ENCODE results near the gene ABR.
"Not testable (repeated sequence)": the region's sequence is repeated elsewhere in the genome, so short reads cannot be mapped to it uniquely, and the experiment has no call there.

Gene ABR

DNA sequence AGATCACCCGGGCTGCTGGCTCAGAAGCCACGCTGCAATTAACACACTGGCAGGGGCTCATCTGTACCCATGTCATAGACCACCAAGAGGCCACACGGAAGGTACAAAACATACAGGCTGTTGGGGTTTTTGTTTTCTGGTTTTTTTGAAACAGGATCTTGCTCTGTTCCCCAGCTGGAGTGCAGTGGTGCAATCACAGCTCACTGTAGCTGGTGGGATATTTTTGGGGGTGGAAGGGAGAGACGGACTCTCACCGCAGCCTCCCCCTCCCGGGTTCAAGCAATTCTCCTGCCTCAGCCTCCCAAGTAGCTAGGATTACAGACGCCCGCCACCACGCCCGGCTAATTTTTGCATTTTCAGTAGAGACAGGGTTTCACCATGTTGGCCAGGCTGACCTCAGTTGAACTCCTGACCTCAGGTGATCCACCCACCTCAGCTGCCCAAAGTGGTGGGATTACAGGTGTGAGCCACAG is 19.5 kb upstream of the ABR start:
- DNase-seq: not testable (repeated sequence)

DNA sequence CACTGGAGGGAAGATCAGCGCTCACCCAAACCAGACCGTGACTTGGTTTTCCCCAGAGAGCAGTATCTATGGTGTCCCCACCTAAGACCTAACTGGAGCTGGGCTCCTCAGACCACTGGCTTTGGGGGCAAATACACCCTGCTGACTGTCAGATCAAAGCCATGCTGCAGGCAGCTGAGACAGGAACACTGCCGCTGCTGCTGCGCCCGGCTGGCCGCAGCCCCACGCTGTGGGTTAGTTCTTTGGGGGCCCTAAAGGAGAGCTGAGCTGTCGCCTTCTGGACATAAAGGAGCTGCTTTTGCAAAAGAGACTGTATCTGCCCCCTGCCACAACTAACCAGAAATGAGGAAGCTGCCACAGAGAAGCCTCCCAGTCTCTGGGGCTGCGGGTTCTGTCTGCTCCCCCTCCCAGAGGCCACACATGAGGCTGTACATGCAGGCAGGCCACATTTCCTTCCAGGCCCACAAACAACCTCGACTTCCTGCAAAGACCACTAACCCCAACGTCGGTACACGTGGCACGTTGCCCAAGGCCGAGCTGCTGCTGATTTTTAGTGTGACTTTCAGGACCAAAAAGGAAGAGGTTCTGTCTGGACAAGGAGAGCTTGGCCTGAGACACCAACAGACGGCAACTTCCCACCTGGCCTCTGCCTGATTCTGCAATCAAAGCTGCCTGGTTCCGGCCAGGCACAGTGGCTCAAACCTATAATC is 18.2 kb upstream of the ABR start:
- DNase-seq: no peak

DNA sequence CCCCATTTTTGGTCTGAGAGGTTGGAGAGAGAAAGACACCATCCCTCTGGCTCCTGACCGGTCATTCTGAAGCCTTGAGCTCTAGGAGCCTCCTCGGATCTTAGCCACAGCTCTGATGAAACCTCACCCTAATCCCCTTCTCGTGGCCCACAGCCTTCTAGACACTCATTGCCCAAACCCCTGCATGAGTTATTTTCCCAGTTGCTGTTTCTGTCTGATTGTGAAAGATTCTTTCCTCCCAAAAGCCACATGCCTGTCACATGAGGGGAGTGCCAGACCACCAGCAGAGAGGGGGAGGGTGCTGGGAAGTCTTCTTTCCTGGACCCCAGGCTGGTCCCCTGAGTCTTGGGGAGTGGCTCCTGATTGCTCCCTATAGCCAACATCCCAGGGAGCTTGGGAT is 17.6 kb upstream of the ABR start:
- no peak for DNase-seq

DNA sequence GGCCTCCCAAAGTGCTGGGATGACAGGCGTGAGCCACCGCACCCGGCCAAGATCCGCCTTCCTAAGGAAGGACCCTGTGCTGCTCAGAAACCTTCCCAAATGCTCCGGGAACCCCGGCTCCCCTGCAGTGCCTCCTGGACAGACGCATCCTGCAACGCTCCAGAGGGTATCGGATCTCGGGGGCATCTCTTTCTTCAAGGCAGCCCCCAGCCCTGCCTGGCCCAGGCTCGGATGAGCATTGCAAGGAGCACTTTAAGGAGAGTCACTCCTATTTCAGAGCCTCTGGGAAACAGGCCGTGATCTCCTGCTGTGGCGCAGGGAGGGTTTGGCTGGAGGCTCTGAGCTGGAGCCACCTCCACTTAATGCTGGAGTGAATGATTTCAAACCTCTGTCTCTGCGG is 17.2 kb upstream of the ABR start:
- DNase-seq: no peak

DNA sequence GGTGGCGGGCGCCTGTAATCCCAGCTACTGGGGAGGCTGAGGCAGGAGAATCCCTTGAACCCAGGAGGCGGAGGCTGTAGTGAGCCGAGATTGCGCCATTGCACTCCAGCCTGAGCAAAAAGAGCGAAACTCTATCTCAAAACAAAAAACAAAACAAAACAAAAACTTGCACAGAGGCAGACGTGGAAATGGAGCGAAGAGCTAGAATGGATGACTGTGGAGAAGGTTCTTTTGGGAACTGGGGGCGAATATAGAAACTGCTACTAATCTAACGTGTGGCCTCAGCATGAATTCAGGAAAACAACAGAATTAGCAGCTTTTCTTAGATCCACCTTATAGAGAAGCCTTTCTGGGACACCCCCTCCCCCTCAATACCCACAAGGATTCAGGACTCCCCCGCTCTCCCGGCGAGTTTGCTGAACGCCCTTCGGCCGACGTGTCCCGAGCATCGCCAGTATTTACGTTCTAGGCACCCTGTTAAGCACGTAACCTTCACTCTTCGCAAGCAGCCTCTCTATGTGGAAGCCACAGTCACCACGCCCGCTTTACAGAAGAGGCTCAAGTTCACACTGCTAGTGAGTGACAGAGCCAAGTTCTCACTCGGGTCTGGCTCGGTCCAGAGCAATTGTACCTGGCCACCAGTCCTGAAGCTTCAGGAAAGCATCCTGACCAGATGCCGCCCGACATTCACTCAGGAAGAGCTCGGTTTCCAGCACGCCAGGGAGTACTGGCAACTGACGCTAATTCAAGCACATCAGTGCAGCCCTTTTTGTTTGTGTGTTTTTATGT is 13.3 kb upstream of the ABR start:
- no peak for DNase-seq

DNA sequence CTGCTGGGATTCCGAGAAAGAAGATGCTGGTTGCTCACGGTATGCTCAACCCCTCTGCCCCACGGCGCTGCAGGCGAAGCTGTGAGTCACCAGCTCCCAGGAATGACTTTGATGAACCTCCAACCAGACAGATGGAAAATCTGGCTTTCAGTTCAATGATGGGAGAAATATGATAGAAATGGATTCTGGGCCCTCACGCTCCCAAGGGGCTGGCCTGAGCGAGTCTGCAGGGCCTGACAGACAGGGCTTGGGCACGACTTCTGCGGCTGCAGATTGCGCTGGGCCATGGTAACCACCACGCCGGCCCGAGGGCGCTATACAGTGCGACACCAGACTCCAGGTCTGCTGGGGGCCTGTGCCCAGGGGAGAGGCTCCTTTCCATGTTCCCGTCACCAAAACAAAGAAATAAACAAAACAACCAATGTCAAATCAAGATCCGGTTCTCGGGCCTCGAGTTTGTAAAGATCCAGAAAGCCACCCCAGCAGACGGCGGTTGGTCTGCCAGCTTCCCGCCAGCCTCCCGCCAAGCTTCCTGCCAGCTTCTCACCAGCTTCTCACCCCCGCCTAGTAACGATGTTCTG is 11.1 kb upstream of the ABR start:
- DNase-seq: no peak

DNA sequence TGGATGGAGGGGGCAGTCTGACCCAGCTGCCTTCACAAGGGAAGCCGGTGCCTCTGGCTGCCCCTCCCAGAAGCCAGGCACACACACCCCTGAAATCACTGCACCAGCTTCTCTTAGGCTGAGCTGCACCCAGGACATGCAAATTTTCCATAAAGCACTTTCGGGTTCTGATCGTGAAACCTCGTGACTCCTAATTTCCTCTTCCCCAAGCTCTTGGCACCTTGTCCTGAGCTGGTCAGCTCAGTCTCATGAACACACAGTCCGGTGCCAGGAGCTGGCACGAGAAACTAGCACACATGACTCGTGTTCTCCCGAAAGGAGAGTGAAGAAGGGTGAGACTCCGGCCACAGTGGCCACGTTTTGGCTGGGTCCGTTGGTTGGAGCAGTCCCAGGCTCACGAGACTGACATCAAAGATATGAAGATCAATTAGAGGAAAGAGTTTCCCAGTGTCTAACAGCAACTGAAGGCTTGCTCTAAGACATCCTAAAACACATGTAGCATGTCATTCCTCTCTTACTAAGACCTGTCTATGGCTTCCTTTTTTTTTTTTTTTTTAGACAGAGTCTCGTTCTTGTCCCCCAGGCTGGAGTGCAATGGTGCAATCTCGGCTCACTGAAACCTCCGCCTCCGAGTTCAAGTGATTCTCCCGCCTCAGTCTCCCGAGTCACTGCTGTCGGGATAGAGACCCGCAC is 9.2 kb upstream of the ABR start:
- no peak for DNase-seq

DNA sequence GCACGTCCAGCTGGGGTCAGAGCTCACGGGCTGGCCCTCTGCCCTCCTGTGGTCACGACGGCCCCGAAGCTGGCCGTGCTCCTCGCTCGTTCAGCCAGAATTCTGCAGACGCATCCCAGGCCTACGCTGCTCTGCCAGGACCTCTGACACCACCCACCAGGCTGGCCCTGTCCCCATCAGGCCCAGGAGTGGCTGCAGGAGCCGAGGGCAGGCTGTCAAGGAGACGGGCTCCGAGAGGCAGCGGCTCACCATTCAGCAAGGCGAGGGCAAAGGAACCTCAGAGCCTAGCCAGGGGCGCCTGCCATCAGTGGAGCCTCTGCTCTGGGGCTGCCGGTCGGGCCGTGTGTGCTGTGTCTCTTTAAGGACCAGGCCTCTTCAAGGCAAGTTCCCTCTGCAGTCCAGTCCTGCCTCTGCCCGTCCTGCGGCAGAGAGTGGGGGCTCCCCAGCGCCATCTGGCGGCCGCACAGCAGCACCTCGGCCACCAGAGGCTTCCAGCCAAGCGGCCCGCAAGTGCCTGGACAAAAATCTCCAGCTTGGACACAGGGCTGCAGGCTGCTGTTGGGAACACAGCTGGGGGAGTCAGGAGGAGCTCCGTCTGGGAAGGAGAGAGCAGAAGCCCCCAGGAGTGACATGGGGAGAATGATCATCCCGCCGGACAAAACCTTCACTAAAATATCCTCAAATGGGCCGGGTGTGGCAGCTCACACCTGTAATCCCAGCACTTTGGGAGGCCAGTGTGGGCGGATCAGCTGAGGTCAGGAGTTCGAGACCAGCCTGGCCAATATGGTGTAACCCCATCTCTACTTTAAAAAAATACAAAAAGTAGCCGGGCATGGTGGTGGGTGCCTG is 7.4 kb upstream of the ABR start:
- peak; percentile 61 for DNase-seq

DNA sequence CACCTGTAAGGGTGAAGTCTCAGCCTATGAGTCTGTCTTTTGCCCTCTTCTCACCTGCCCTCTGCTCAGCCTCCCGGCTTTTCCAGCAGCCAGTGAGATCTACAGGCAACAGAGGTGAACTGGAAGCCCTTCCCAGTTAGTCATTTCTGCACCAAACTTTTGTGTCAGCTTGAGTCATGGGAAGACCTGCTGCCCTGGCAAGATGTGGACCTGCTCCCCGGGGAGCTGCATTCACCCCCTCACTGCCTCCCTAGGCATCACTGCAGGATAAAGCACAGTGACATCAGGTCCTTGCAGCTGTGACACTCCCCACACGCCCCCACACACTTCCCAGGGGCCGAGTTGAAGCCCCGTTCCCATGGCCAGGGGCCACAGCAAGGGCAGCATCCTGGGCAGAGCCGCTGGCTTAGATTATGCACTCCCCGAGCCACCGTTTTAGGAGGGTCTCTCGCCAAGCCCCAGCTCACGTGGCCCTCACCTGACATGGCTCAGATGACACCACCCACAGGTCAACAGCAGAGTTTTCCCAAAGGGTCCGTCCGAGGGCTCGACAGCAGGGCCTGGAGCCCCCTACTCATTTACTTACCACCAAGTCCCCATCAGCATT is 6.5 kb upstream of the ABR start:
- DNase-seq: no peak

DNA sequence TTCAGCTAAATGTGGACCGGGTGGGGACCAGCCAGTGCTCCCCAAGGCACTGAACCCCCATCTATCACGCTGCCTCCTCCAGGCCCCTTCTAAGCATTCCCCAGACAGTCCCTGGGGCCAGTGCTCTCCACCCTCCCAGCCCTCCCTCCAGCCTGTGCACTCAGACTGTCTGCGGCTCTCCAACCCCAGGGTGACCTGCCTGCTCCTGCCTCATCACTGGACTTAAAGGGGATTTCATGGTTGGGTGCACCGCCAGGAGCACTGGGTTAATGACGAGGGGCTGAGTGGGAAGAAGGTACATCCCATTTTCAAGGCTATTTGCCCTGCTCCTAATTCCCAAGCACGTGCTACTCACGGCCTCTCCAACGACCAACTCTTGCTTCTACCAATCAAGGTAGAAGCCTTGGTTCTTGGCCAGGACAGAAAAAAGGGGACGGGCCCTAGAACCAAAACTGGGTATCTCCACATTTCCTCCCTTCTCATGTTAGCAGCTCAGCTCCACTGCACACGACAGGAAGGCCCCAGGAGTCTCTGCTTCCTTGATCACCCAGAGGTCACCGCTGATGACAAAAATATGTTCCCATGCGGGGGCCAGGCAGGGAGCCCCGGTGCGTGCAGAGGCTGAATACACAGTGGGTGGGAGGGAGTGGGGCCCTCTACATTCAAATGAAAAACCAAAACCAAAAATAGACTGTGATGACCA is 3.5 kb upstream of the ABR start:
- DNase-seq: no peak

DNA sequence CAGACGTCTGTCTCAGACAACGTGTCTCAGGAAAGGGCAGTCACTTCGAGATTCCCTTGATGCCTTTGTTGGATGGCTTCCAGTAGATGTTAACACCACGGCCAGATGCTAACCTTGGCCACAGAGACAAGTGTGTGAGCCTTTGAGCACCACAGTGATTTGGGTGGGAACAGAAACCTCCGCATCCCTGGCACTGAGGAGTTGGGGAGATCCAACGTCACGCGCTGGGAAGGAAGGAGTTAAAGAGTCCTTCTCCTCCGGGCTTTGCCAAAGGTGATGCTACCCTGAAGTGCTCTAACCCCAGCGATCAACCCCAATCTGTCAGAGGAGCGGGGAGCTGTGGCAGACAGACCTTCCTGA is 3.0 kb upstream of the ABR start:
- no peak for DNase-seq

DNA sequence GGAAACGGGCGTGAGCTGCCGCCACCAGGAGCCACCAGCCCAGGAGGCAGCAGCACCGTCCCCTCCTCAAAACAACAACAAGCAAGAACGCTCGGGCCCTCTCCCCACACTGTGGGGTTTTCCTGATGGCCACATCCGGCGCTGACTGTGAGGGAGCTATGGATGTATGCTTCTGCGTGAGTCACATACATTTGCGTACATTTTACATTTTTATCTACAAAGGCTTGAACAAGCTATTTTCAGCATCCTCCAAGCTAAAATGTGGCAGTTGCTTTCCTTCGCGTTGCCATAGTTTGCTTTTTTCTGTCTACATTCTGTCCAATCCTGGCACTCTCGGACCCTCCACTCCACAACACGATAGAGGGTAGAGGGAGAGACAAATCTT is 2.0 kb upstream of the ABR start:
- no peak for DNase-seq

DNA sequence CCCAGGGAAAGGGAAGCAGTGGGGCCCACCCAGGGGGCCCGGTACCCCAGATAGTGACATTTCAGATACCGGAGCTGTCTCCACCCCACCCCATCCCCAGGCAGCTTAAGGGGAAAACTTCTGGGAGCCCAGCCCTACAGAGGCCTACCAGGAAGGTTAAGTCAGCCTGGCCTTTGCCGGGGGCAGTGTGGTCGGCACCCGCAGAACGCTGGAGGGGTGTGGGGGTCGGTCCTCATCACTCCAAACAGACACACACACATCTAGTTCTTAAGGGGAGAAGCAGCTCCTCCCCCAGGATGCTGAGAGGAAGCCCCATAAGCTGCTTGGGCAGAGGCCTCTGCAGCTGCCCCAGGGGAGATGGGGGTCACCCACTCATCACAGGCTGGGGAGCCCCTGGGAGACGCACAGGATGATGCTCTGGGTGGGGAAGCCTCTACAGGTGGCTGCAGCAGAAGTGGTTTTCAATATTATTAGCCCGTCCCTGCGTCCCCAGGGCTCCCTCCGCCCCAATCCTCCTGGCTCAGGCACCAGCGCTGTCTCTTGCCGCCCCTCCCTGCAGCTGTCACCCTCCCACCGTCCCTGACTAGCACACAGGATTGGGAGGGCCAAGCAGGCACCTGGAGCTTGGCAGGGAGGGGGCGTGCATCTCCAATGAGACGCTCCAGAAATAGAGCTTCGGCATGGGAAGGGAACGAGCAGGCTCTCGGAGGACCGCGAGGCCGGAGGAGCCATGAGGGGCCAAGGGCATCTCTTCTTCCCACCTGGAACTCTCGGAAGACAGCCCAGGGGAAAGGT is 1.4 kb upstream of the ABR start:
- DNase-seq: no peak

DNA sequence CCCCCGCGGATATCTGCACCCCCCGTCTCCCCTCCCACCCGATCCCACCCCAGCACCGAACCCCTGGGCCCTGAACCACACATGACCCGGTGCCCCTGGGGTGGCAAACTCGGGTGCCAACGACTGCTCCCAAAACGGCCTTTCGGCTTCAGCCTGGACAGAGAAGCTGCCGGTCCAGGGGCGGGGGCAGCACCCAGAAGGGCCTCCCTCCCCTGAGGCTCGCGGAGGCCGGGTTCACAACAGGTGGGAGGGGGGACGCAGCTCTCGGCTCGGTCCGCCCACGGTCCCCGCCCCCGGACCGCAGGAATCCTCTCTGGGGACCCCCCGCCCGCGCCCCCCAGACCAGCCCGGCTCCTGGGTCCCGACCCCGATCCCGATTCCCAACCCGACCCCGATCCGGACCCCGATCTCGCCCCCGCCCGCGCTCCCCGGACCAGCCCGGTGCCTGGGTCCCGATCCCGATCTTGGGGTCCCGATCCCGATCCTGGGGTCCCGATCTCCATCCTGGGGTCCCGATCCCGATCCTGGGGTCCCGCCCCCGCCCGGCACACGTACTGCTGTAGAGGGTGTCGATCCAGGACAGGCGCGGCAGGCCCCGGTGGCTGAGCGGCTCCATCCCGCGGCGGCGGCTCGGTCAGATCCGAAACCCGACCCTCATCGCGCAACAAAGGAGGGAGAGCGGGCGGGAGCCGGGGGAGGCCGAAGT is 516 bp downstream of the ABR start:
- DNase-seq: no peak

DNA sequence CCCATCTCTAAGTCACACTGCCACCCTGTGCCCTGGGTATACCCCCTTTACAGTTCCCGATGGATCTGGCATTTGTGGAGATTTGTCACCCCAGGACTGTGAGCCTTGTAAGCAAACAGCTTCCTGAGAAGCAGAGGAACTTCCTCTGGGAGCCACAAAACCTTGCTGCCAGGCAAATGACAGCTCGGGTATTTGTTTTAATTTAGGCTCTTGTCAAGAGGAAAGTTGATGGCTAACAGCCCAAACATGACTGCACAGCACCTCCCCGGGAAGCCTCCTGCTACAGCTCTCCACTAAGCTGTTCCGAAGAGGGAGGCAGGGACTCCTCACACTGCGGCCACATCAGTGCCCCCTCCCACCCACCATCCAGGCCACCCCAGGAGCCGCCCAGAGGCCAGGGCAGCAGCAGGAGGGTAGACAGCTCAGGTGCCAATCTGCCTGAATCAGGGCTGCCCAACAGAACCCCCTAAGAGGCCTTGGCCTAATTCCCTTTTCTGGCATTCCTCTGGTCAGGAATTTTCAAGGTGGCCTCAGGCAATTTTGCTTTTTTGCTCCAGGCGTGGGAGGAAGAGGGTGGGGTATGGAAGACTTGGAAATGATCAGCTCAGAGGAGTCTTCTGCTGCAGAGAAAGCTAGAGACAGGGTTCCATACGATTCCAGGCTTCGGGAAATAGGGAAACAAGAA is 2.6 kb downstream of the ABR start:
- peak; percentile 21 for DNase-seq

DNA sequence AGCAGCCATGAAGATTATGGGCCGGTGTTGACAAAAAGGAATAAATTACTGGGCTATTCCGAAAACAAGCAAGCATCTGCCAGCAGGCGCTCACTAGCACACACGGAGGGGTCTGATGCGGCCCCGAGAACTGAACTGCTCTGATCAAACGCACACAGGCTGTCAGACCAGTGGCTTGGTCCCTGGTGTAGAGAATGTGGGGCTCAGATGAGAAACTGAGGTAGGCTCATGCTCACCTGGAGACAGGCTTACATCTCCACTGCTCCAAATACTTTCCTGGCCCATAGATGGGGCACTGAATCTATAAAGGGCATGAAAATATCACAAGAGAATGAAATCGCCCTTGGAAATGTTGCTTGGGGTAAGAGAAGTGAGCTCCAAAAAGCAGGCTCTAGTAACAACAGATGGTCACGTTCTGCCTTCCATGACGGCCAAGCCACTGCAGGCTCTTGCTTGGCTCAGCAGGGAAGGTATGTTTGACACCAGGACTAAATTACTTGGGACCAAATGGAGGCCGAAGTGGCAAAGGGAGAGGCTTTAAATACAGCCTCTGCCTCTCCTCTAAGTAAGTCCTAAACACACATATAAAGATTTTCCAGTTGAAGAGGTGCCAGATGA is 5.4 kb downstream of the ABR start:
- DNase-seq: no peak

DNA sequence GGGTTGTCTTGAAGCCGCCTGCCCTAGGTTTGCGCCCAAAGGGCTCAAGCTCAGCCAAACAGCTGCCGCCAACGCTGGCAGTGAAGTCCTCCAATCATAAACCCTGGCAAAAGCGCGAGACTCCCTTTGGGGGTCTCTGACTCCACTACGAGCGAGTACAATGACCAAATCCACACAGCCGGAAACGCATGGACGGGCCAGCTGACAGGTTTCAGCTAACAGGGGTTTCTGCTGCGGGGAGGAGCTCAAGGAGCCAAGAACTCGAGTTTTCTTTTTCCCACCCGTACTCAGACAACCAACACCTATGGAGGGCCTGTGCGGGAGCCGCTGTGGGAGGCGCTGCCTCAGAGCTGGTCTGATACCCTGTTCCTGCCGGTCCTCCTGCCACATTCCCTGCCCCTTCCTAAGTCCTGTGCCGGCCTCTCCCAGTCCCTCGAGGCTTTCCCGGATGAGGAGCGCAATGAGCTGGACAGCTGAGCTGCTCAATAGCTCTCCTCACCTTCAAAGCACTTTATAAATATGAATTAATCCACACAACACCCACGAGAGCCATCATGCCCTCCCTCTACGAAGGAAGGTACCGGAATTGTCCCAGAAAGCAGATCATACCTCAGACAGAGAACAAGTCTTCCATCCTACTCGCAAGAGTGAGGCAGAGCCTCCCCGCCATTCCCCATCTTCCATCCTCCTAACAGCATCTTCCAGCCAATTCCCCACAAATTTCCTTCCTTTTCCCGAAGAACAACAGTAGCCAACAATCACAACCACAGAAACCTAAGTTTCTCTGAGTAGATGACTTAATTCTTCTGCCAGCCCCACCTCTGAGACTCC is 6.1 kb downstream of the ABR start:
- DNase-seq: no peak

DNA sequence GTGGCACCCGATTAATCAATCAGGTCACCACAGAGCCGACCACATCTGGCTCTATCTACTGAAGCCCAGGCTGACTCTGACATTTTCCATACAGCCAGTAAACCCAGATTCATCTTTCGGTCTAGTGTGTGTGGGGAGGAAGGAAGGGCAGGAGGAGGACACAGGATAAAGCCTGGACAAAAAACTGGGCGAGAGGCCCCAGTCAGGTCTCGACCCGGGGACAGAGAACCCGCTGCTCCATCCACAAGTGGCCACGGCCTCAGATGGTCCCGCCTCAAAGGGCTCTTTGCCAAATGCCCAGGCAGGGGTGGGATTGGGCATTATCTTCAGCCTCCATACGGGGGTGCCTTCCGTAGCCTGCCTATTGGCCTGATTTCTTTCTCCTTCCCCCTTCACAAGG is 7.8 kb downstream of the ABR start:
- no peak for DNase-seq

Data from amniotic stem cell (primary cell).